Spinal cord (tissue), 10 donors: Measurements from ENCODE around the gene MRPL53. TPM values are rescaled to one million over a fixed set of nuclear protein-coding genes. Genes with fewer than 3 reads are reported as not detected.
"Not testable (repeated sequence)": the region's sequence is repeated elsewhere in the genome, so short reads cannot be mapped to it uniquely, and the experiment has no call there.

Source experiments
- DNase-seq, 6 donors: peaks; one replicate each; pipeline versions ENCODE4 v3.0.0 to v3.0.0-alpha.2; 2013 to 2015; ENCODE audit warnings: low spot score in 6 of 6, low read depth in 4 of 6
- H3K27ac ChIP-seq: one replicate; pipeline ENCODE4 v1.5.1; 2013; ENCODE audit warnings: low read depth, low read length, control low read depth
- H3K27me3 ChIP-seq: one replicate; pipeline ENCODE4 v1.6.1; 2013; ENCODE audit warnings: low read length; ENCODE audit not compliant: control insufficient read depth, insufficient read depth
- H3K36me3 ChIP-seq: one replicate; pipeline ENCODE4 v1.6.1; 2013; ENCODE audit warnings: low read length; ENCODE audit not compliant: control insufficient read depth, insufficient read depth
- H3K4me1 ChIP-seq: one replicate; pipeline ENCODE4 v1.6.1; 2013; ENCODE audit warnings: low read length; ENCODE audit not compliant: control insufficient read depth, insufficient read depth
- H3K4me3 ChIP-seq: one replicate; pipeline ENCODE4 v1.5.1; 2013; ENCODE audit warnings: low read depth, low read length, control low read depth
- H3K9me3 ChIP-seq: one replicate; pipeline ENCODE4 v1.6.1; 2013; ENCODE audit warnings: low read length; ENCODE audit not compliant: control insufficient read depth, insufficient read depth
- WGBS: methylation state at CpG from one replicate; pipeline ENCODE4 v1.1.5; 2013; ENCODE audit warnings: missing lambda C conversion rate; ENCODE audit not compliant: insufficient coverage; 5-methylcytosine and 5-hydroxymethylcytosine counted together
- polyA plus RNA-seq, 2 donors: library from polyadenylated mRNA; unstranded; fragments of 120-200 nt; gene quantifications; one replicate each; pipeline ENCODE4 v1.2.1, GENCODE V29; 2013; ENCODE audit not compliant: insufficient read length in 2 of 2
- total RNA-seq, 2 donors: library from RNA; depleted of rRNA in 1 of 2; stranded (reverse); fragments of 120-200 nt in 1 of 2; fragments of >200 nt in 1 of 2; gene quantifications; one replicate each; pipeline versions ENCODE4 v1.2.3 to v1.2.4, GENCODE V29; 2013 to 2014
- donor health status: healthy.

MRPL53 gene
- total and polyA plus RNA-seq, 4 donors, result 12.7 to 80.6 (median 54.5) TPM

DNA sequence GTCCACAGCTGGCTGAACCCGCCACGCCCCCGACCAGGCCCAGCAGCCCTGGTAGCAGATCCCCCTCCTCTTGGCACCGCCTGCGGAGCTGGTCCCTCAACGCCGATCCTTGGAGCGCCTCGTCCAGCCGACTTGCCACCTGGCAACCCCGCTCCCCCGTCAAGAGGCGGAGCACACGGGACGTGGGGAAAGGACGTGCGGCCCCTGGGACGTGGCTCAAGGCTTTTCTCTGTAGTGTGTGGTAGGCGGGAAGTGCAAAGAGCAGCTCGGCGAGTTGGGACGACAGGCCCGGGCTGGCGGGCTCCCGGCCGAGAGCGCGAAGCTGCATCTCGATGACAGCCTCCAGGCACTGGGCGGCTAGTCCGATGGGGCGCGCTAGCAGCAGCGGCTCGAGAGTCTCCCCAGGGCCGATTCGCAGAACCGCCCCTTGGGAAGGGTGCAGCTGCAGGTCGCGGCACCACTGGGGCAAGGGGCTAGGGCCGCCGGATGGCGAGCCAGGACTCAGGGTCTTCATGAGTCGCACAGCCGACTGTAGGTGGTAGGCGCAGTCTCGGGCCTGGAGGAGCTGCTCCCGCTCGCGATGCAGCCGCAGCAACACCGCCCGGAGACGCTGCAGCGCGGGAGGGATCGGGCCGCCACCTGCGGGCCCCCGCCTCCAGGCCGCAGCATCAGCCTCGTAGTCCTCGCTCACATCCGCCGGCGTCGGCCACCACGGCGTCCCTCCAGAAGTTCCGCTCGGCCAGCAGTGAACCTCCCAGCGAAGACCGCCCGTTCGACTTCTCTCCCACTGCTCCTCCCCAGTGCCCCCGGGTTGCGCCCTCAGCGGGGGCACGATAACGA, 9.7 kb upstream of the MRPL53 start:
- H3K4me1 ChIP-seq, result peaks cover 29% of the 10 kb centered on the region
- peaks cover 51% of the 10 kb centered on the region for H3K36me3 ChIP-seq
- H3K4me3 ChIP-seq, result peak overlapping the region; percentile 91
- H3K9me3 ChIP-seq, result no peaks in the 10 kb centered on the region
- H3K27ac ChIP-seq, result peak overlapping the region; percentile 93
- under 1% methylated on average over 80 of the region's 80 CpGs for WGBS
- H3K27me3 ChIP-seq, result no peaks in the 10 kb centered on the region
- DNase-seq, result no peak

- Histone ChIP-seq H3K27ac (no peak overlapping the region), H3K36me3 (peaks cover 52% of the 10 kb centered on the region), H3K9me3 (no peaks in the 10 kb centered on the region), H3K27me3 (no peaks in the 10 kb centered on the region), H3K4me1 (peaks cover 29% of the 10 kb centered on the region), H3K4me3 (peak overlapping the region; percentile 91)
- 44% methylated on average over 2 of the region's 3 CpGs for WGBS
- no peak for DNase-seq
Measured at GRCh38 chr2:74481431-74481830, 9.0 kb upstream of the MRPL53 start.

GRCh38 chr2:74474899-74475298, 2.4 kb upstream of the MRPL53 start:
- Histone ChIP-seq H3K4me1 (peaks cover 26% of the 10 kb centered on the region), H3K27me3 (no peaks in the 10 kb centered on the region), H3K36me3 (peaks cover 55% of the 10 kb centered on the region), H3K9me3 (no peaks in the 10 kb centered on the region), H3K4me3 (no peak overlapping the region), H3K27ac (no peak overlapping the region)
- WGBS, result 77% methylated on average over 3 of the region's 5 CpGs
- DNase-seq, result no peak

- no peak for DNase-seq
- Histone ChIP-seq H3K4me3 (no peak overlapping the region), H3K27ac (no peak overlapping the region), H3K9me3 (no peaks in the 10 kb centered on the region), H3K36me3 (peaks cover 52% of the 10 kb centered on the region), H3K27me3 (no peaks in the 10 kb centered on the region), H3K4me1 (peaks cover 26% of the 10 kb centered on the region)
- WGBS, result 98% methylated on average over 6 of the region's 6 CpGs
Measured at GRCh38 chr2:74474481-74474880, 2.0 kb upstream of the MRPL53 start.

GRCh38 chr2:74472945-74473258, 422 bp upstream of the MRPL53 start:
- Histone ChIP-seq H3K4me1 (peaks cover 26% of the 10 kb centered on the region), H3K36me3 (peaks cover 44% of the 10 kb centered on the region), H3K4me3 (peak overlapping the region; percentile 76), H3K9me3 (no peaks in the 10 kb centered on the region), H3K27me3 (no peaks in the 10 kb centered on the region), H3K27ac (peak overlapping the region; percentile 95)
- WGBS, result 11% methylated on average over 5 of the region's 7 CpGs
- DNase-seq, result no peak

DNA sequence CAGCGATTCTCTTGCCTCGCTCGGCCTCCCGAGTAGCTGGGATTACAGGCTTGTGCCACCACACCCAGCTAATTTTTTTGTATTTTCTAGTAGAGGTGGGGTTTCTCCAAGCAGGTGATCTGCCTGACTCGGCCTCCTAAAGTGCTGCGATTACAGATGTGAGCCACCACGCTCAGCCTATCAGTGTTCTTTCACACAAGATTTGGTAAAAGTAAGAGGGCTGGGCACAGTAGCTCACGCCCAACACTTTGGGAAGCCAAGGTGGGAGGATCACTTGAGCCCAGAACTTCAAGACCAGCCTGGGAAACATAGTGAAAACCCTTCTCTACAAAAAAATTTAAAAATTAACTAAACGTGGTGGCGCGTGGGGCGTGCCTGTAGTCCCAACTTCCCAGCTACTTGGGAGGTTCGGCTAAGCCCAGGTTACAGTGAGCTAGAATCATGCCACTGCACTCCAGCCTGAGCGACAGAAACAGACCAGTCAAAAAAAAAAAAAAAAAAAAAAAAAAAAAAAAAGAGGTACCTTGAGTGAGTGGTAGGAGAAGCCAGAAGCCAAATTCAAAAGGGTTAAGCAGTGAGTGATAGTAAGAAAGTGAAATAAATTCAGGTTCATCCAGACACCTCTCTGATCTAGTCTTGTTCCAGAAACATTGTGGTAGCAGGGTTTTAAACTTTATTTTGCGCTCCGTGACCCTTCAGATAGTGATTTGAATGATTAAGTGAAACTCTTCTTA, 981 bp downstream of the MRPL53 start:
- no peaks in the 10 kb centered on the region for H3K9me3 ChIP-seq
- WGBS, result 62% methylated on average over 6 of the region's 16 CpGs
- H3K27me3 ChIP-seq, result no peaks in the 10 kb centered on the region
- H3K27ac ChIP-seq, result peak overlapping the region; percentile 95
- H3K4me3 ChIP-seq, result peak overlapping the region; percentile 76
- no peak for DNase-seq
- H3K36me3 ChIP-seq, result peaks cover 32% of the 10 kb centered on the region
- peaks cover 26% of the 10 kb centered on the region for H3K4me1 ChIP-seq

DNA sequence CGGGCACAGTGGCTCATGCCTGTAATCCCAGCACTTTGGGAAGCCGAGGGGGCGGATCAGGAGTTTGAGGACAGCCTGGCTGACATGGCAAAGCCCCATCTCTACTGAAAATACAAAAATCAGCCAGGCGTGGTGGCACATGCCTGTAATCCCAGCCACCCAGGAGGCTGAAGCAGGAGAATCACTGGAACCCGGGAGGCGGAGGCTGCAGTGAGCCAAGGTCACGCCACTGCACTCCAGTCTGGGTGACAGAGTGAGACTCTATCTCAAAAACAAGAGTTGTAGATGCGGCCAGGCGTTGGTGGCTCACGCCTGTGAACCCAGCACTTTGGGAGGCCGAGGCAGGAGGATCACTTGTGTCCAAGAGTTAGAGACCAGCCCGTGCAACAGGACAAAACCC, 1.7 kb downstream of the MRPL53 start:
- not testable (repeated sequence) for H3K27ac ChIP-seq, H3K4me3 ChIP-seq, H3K9me3 ChIP-seq, DNase-seq, H3K27me3 ChIP-seq
- Histone ChIP-seq H3K4me1 (peaks cover 26% of the 10 kb centered on the region), H3K36me3 (peaks cover 30% of the 10 kb centered on the region)
- WGBS, result 98% methylated on average over 9 of the region's 12 CpGs

GRCh38 chr2:74464406-74464805, 8.1 kb downstream of the MRPL53 start:
- no peak overlapping the region for H3K27ac ChIP-seq
- H3K4me3 ChIP-seq, result peak overlapping the region; percentile 81
- H3K27me3 ChIP-seq, result no peaks in the 10 kb centered on the region
- no peaks in the 10 kb centered on the region for H3K9me3 ChIP-seq
- DNase-seq, result no peak
- H3K4me1 ChIP-seq, result peaks cover 15% of the 10 kb centered on the region
- WGBS, result 10% methylated on average over 11 of the region's 13 CpGs
- H3K36me3 ChIP-seq, result peaks cover 25% of the 10 kb centered on the region

DNA sequence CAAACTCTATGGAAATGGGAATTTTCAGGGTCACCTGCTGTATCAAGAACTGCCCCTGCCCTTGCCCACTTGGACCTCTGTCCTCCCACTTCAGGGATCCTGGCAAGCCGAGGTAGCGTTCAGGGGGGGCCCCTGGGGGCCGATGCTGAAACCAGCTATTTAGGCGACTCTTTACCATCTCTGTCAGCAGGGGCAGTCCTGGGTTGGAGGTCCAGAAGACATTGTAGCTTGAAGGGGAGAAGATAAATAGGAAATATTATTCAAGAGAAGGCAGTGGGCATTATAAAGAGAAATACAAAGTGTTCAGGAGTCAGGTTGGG, 9.7 kb downstream of the MRPL53 start:
- Histone ChIP-seq H3K27ac (no peak overlapping the region), H3K27me3 (no peaks in the 10 kb centered on the region), H3K4me3 (no peak overlapping the region), H3K4me1 (peaks cover 23% of the 10 kb centered on the region), H3K9me3 (no peaks in the 10 kb centered on the region), H3K36me3 (peaks cover 25% of the 10 kb centered on the region)
- WGBS, result 81% methylated on average over 4 of the region's 4 CpGs
- DNase-seq, result no peak
